ENCODE measurements around the gene BUB1B. TPM values are rescaled to one million over a fixed set of nuclear protein-coding genes. Genes with fewer than 3 reads are reported as not detected.
A peak's percentile ranks its signal among the peaks of the same experiment; 100 is the strongest.

Gene BUB1B
- total RNA-seq, 1 donor from 2014 or later: 0.85 TPM

DNA sequence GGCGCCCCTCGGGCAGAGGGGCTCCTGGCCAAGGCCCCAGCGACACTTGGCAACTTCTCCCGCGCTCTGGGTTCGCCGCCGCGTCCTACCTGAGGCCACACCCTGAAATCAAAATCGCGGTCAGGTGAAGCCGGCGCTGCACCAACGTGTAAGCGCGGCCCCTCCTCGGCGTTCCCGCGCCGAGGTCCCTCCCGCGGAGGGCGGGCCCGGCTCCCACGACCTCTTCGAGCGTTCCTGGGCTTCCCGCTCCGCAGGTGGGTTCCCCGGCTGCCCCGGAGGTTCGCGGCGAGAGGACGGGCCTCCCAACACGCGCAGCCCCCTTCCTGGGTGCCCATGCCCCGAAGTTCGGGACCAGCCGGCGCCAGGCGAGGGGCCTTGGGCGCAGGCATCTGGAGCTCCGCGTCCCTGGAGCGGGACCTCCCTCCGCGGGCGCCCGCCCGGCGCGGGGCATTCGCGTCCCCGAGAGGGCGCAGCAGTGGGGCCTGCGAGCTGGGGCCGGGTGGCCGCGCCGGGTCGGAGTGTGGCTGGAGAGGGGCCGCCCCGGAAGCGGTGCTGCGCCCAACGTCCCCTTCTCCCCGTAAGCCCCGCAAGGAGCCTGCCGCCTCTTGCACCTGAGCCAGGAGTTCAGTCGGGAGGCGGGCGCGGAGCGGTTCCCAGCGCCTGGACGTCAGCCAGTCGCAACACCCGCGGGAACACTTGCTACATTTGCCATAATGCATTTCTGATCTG lies 91.7 kb downstream of the BUB1B start:
- TF ChIP-seq, protein P1, sequence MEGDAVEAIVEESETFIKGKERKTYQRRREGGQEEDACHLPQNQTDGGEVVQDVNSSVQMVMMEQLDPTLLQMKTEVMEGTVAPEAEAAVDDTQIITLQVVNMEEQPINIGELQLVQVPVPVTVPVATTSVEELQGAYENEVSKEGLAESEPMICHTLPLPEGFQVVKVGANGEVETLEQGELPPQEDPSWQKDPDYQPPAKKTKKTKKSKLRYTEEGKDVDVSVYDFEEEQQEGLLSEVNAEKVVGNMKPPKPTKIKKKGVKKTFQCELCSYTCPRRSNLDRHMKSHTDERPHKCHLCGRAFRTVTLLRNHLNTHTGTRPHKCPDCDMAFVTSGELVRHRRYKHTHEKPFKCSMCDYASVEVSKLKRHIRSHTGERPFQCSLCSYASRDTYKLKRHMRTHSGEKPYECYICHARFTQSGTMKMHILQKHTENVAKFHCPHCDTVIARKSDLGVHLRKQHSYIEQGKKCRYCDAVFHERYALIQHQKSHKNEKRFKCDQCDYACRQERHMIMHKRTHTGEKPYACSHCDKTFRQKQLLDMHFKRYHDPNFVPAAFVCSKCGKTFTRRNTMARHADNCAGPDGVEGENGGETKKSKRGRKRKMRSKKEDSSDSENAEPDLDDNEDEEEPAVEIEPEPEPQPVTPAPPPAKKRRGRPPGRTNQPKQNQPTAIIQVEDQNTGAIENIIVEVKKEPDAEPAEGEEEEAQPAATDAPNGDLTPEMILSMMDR (IDR thresholded peaks at IDR 0.05; ENCODE audit: borderline replicate concordance): no peak
- H3K27me3 ChIP-seq (ENCODE audit: low read depth): peaks cover 47% of the 10 kb centered on the region
- H3K27ac ChIP-seq (replicated peaks): peak overlapping the region; percentile 72
- peaks cover 40% of the 10 kb centered on the region for H3K4me1 ChIP-seq
- peak; percentile 40 for DNase-seq
- intact Hi-C loops (cut with micrococcal nuclease): no loop called here
- no peaks in the 10 kb centered on the region for H3K36me3 ChIP-seq
- H3K9me3 ChIP-seq (replicated peaks): no peaks in the 10 kb centered on the region
- H3K4me3 ChIP-seq: peak overlapping the region; percentile 69

DNA sequence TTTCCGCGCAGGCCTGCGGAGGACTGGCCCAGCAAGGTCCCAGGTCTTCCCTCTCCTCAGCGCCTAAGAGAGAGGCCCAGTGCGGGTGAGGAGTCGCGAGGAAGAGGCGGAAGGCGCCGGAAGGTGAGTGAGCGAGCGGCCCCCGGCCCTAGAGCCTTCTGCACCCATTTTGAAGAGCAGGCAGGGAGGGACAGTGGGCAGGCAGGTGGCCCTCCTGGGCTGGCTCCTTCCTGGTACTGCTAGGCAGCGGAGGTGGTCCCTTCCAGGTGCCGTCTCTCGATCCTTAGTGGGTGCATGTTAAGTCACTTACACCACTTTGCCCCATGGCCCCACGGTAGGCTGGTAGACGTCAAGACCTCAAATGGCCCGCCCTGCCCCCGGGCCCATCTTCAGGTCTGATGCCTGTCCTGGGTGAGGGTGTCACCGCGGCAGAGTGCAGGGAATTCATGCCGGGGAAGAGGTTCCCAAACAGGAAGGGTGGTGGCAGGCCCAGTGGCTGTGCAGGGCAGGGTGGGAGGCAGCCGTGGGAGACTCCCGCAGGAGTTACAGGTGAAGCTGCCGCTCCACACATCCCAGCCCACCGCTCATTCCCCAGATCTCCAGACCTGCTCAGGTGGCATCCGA lies 92.4 kb downstream of the BUB1B start:
- peaks cover 40% of the 10 kb centered on the region for H3K4me1 ChIP-seq
- no peaks in the 10 kb centered on the region for H3K9me3 ChIP-seq (replicated peaks)
- H3K36me3 ChIP-seq: no peaks in the 10 kb centered on the region
- H3K27ac ChIP-seq (replicated peaks): peak overlapping the region; percentile 72
- DNase-seq: no peak
- intact Hi-C loops (cut with micrococcal nuclease): no loop called here
- peaks cover 54% of the 10 kb centered on the region for H3K27me3 ChIP-seq (ENCODE audit: low read depth)
- TF ChIP-seq, protein P1 (IDR thresholded peaks at IDR 0.05; ENCODE audit: borderline replicate concordance): no peak
- peak overlapping the region; percentile 69 for H3K4me3 ChIP-seq

GRCh38 chr15:40254452-40254851 lies 93.6 kb downstream of the BUB1B start:
- intact Hi-C loops (cut with micrococcal nuclease): no loop called here
- no peaks in the 10 kb centered on the region for H3K36me3 ChIP-seq
- no peak overlapping the region for H3K27ac ChIP-seq (replicated peaks)
- DNase-seq: no peak
- no peak overlapping the region for H3K4me3 ChIP-seq
- TF ChIP-seq, protein P1 (IDR thresholded peaks at IDR 0.05; ENCODE audit: borderline replicate concordance): no peak
- peaks cover 36% of the 10 kb centered on the region for H3K4me1 ChIP-seq
- H3K27me3 ChIP-seq (ENCODE audit: low read depth): peaks cover 57% of the 10 kb centered on the region
- H3K9me3 ChIP-seq (replicated peaks): no peaks in the 10 kb centered on the region

DNA sequence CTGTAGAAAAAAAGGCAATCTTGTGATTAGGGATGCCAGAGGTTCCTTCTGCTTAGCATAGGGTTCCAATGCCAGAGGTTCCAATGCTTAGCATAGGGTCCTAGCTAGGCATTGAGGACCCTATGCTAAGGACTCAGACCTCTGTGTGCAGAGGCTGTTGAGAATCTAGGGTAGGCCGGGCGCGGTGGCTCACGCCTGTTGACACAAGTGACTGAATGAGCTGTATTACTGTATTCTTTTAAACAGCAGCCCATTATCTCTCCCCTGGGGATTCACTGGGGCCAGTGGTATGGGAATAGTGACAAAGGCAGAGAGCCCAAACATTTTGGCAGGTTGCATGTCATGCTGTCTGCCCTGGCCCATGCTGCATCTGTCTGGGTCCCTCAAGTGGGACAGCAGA lies 94.2 kb downstream of the BUB1B start:
- Histone ChIP-seq H3K4me1 (peaks cover 30% of the 10 kb centered on the region), H3K4me3 (no peak overlapping the region), H3K27ac (replicated peaks) (no peak overlapping the region), H3K36me3 (no peaks in the 10 kb centered on the region), H3K9me3 (replicated peaks) (no peaks in the 10 kb centered on the region), H3K27me3 (ENCODE audit: low read depth) (peaks cover 57% of the 10 kb centered on the region)
- TF ChIP-seq, protein P1 (IDR thresholded peaks at IDR 0.05; ENCODE audit: borderline replicate concordance): no peak
- DNase-seq: no peak
- intact Hi-C loops (cut with micrococcal nuclease): no loop called here

GRCh38 chr15:40256638-40257235 lies 95.9 kb downstream of the BUB1B start:
- intact Hi-C loops (cut with micrococcal nuclease): no loop called here
- DNase-seq: no peak
- TF ChIP-seq, protein P1 (IDR thresholded peaks at IDR 0.05; ENCODE audit: borderline replicate concordance): no peak

More at GRCh38 chr15:40256638-40257235, 95.9 kb downstream of the BUB1B start:
- H3K4me3 ChIP-seq: no peak overlapping the region
- no peak overlapping the region for H3K27ac ChIP-seq (replicated peaks)
- no peaks in the 10 kb centered on the region for H3K9me3 ChIP-seq (replicated peaks)
- H3K36me3 ChIP-seq: no peaks in the 10 kb centered on the region
- H3K4me1 ChIP-seq: peaks cover 21% of the 10 kb centered on the region
- peaks cover 57% of the 10 kb centered on the region for H3K27me3 ChIP-seq (ENCODE audit: low read depth)

Measured in left ventricle myocardium inferior (tissue), 1 donor.